Dedifferentiated amniotic fluid mesenchymal stem cell (primary cell): ENCODE results near the gene MTA3.

Experiments
- DNase-seq: peaks from one replicate; pipeline ENCODE4 v3.0.0-alpha.2; 2016; ENCODE audit errors: extremely low spot score

Gene MTA3

GRCh38 chr2:42804338-42804737 is 235.9 kb downstream of the MTA3 start:
- no peak for DNase-seq

DNA sequence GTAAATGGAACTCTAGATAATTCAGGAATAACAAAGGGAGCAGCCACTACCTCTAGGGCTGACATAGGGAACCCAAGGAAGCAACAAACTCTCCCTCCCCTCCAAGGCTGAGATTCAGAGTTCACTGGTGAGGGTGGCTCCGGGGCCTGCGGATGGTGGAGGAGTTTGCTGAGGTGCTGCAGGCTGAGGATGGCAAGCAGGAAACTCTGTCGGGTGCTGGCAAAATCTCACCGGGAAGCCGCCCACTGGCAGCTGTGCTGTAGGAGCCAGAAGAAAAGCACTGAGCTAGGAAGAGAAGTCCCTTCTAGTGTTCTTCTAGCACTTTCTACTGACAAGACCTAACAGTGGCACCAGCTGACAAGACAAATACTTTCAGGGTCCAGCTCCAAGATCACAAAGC is 236.5 kb downstream of the MTA3 start:
- no peak for DNase-seq
